ENCODE measurements around the gene FNIP2. TPM values are rescaled to one million over a fixed set of nuclear protein-coding genes. Genes with fewer than 3 reads are reported as not detected.

Gene FNIP2
- total and polyA plus RNA-seq, 9 of the 15 experiments (the other 6 are each of a cell fraction or from before 2014, with no cell fraction given) = 1.7 to 15.5 (median 8.3) TPM

- TF ChIP-seq FOXK2 (conservative IDR thresholded peaks at IDR 0.05 in 1 of 2, IDR thresholded peaks at IDR 0.05 in 1 of 2; ENCODE audit: low read depth in 2 of 2) (peak; percentile 60 to 67; a peak in 2 of 4 replicates), ZNF655 (CRISPR knock-in tag; IDR thresholded peaks at IDR 0.05) (no peak), PHF21A (IDR thresholded peaks at IDR 0.05; ENCODE audit: borderline replicate concordance, low read depth) (no peak), PHB (CRISPR knock-in tag; IDR thresholded peaks at IDR 0.05) (0 out of 2 replicates have a peak, but pooled peaks have one; percentile 28), MBD2 (IDR thresholded peaks at IDR 0.05; ENCODE audit: borderline replicate concordance, low read depth) (peak; percentile 76; the same call in 1 of the 2 replicates), AFF4 (CRISPR knock-in tag; IDR thresholded peaks at IDR 0.05) (peak; percentile 76), MED1 (CRISPR knock-in tag; IDR thresholded peaks at IDR 0.05; ENCODE audit: borderline replicate concordance) (no peak), MGA (IDR thresholded peaks at IDR 0.05) (peak; percentile 97)
These were observed 45.7 kb upstream of the FNIP2 start, which contains the start of gene PPID (continued) for GRCh38 chr4:158722917-158723793.

Measured in K562 (cell line).